GM19324 (cell line): ENCODE measurements around the gene ARHGAP45.
"Not testable (repeated sequence)": the region's sequence is repeated elsewhere in the genome, so short reads cannot be mapped to it uniquely, and the experiment has no call there.

Experiments used
- ATAC-seq: cut with Tn5 transposase; IDR thresholded peaks from one replicate; pipeline ENCODE4 v1.9.1; 2021; ENCODE audit warnings: mild to moderate bottlenecking, moderate library complexity; ENCODE audit not compliant: unreplicated experiment, low FRiP score

The ARHGAP45 gene

DNA sequence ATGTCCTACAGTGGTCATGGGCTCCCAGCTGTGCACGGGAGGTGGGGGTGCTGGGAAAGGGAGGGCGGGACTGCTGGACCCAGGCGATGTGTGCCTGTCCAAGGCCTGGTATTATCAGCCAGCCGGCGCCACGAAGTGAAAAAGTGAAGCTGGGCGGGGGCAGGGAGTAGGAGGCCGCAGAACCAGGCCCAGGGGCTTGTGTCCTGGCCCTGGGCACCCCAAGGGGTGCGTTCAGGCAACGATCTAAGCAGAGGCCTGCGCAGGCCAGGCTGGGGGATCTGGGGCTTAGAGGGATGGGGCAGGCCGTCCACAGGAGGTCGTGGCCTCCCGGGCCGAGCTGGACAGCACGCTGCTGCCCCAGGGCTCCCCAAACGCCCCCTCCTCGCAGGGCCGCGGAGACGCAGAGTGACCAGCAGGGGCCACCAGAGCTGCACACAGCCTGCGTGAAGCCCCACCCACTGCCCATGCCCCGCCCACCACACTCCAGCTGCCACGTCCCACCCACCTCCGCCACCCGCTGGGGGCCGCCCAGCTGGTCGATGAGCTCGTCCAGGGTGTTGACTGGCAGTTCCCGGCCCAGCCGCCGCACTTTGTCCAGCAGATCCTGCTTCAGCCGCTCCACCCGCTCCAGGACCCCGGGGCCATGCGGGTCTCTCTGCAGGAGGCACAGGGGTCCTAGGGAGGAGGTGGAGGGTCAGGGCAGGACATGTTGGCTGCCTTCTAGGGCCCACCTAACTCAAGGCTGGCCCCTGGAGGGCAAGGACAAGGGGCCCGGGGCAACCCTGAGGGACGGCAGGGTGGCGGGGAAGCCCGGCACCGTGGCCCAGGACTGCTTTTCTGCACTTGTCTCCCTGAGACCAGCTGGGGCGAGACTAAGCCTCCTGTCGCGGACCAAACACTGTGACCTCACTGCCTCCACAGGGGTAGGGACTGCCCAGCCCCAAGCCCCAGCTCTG is 46.3 kb downstream of the ARHGAP45 start:
- ATAC-seq, result no peak

DNA sequence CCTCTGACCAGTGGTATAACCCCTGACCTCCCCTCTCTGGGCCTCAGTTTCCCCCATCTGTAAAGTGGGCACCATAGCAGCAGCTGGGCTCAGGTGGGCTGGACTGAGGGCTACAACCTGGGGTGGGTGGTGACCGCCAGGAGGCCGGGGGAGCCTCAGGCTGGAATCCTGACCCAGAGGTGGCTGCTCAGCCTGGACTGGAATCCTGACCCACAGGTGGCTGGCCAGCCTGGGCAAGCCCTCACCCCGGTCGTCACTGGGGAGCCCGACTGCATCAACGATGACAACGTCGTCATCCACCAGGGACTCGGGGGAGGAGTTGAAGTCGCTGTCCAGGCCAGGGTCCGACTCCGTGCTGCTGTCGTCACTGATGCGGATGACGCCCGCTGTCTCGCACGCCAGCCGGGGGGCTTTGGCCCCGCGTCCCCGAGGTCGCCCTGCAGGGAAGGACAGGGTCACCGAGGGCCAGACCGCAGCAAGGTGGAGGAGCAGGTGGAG is 47.1 kb downstream of the ARHGAP45 start:
- ATAC-seq, result no peak

DNA sequence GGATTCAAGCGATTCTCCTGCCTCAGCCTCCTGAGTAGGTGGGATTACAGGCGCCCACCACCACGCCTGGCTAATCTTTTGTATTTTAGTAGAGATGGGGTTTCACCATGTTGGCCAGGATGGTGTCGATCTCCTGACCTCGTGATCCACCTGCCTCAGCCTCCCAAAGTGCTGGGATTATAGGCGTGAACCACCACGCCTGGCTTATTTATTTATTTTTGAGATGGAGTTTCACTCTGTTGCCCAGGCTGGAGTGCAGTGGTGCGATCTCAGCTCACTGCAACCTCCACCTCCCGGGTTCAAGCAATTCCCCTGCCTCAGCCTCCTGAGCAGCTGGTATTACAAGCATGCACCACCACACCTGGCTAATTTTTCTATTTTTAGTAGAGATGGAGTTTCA is 47.8 kb downstream of the ARHGAP45 start:
- not testable (repeated sequence) for ATAC-seq

DNA sequence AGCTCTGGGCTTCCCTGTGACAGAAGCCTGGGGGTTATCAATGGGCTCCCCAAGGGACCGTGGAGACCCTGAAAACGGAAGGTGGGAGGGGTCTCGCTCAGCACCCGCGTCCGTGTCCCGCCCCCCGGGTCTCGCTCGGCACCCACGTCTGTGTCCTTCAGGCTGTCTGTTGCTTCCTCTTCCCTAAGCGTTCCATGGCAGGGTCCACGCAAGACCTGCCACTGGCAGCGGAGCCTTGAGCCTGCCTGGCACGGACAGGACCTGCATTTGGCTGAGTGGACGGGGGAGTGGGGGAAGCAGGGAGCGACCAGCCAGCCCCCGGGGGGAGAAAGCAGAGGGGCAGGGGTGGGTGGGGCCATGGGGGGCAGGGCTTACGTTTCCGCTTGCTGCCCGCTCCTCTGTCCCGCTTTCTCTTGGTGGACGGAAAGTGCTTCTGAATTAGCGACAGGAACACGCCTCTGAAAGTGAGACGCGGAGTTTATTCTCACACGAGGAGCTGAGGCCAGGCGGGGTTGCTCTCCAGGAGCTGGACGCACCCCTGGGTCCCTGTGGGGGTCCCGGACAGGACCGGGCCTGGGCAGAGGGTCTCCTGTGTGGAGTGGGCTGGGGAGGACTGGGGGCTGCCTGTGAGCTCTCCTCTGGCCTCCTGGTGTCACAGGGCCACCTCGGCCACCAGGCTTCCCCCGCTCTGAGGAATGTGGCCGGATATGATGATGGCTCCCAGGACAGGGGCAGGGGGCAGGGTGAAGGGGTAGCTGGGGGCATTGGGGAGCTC is 48.9 kb downstream of the ARHGAP45 start:
- no peak for ATAC-seq

DNA sequence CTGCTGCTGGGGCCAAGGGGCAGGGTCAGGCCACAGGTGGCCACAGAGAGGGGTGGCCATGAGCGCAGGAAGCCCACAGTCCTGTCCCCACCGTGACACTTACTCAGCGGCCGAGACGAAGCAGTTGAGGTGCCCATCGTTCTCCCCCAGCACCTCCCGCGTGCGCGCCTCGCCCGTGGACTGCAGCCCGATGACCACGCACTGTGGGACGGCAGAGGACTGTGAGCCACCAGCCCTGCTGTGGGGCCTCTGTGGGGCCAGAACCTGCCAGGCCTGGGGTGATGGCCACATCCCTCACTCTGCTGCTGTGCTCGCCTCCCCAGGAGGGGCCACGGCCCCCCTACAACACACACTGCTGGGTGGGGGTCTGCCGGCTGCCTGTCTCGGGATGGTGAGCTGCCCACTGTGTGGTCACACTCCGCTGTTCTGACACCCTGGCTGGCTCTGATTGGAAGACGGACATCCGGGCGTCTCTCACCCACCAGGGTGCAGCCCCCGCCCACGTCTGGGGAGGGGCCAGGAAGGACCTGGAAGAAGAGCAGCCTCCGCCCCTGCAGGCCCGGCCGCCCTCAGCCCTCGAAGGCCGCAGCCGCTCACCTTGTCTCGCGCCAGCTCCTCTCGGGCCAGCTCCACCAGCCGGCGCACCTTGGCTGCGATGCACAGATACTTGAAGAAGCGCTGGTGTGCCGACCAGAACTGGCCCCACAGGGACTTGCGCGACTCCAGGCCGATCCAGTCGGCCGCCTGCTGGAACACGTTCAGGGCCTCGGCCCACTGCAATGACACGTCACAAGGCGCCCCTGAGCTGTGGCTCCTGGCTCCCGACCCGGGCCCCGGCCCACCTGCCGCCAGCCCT is 50.0 kb downstream of the ARHGAP45 start:
- ATAC-seq, result no peak

DNA sequence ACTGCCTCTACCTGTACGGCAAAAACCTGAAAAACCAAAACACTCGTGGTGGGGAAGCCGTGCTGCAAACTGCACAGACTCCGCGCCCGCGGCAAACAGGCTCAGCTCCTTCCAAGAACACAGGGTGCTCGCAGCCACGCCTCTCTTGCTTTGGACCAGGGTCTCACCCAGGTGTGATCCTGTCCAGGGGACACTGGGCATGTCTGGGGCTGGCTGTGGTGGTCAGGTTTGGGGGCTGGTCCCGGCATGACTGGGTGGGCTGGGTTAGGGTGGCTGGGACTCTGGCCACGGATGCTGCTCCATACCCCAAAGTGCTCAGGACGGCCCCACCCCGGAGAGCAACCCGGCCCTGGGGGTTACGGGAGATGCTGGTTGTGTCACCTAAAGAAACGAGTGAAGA is 50.7 kb downstream of the ARHGAP45 start:
- no peak for ATAC-seq

DNA sequence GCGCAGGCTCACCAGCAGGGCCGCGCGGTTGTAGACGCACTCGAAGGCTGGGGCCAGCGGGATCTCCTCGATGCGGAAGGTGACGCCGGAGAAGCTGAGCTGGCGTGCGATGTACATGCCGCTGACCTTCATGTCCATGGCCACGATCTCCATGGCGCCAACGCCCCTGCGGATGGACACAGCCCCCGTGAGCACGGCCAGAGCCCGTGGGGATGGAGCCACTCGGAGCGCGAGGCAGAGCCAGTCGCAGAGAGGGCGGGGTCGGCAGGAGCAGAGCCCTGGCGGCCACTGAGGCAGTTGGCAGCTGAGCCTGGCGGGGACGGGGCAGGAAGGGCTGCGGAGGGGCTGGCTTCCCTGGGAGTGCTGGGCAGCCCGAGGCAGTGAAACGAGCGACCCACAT is 52.0 kb downstream of the ARHGAP45 start:
- no peak for ATAC-seq

DNA sequence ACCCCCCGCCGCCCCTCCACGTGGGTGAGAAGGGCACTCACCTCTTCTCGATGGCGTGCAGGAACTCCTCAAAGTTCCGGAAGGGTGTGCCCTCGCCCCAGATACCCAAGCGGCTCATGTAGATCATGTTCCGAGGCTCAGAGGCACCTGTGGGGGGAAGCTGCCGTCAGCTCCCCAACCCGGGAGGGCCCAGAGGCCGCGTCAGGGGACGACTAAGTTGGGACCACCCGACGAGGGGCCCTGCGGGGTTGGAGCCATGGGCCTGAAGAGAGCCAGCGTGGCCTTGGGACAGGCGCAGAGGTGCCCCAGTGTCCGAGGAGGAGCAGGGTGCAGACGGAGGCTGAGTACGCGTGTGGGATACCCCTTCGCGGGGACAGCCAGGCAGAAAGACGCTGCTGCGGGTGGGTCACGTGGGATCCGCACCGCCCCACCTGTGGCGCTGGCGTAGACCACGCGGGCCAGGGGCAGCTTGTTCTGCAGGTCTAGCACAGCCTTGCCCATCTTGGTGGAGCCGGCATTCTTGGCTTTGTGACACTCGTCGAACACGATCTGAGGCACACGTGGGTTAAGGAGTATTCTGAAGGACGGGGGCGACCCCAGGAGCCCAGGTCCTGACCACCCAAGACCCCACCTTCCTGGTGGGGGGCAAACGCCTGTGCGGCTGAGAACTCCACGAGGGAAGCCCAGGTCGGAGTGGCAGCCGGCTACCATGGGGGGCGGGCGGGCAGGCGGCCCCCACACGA is 52.7 kb downstream of the ARHGAP45 start:
- no peak for ATAC-seq

DNA sequence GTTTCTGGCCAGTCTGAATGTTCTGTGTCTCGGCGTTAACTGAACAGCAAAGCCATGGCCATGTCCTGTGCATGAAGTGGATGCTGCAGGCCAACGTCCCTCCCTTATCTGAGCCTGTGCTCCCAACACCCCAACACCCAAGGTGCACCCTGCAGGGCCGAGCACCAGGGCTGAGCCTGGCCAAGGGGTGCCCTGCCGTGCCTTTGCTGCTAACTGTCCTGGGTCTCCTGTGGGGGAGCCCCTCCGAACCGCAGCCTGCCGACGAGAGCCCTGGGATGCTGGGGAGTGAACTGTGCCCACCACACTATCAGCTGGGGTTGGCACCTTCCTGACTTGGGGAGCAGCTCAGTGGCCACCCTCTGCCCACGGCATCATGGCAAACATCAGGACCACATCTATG is 54.4 kb downstream of the ARHGAP45 start:
- ATAC-seq, result no peak

DNA sequence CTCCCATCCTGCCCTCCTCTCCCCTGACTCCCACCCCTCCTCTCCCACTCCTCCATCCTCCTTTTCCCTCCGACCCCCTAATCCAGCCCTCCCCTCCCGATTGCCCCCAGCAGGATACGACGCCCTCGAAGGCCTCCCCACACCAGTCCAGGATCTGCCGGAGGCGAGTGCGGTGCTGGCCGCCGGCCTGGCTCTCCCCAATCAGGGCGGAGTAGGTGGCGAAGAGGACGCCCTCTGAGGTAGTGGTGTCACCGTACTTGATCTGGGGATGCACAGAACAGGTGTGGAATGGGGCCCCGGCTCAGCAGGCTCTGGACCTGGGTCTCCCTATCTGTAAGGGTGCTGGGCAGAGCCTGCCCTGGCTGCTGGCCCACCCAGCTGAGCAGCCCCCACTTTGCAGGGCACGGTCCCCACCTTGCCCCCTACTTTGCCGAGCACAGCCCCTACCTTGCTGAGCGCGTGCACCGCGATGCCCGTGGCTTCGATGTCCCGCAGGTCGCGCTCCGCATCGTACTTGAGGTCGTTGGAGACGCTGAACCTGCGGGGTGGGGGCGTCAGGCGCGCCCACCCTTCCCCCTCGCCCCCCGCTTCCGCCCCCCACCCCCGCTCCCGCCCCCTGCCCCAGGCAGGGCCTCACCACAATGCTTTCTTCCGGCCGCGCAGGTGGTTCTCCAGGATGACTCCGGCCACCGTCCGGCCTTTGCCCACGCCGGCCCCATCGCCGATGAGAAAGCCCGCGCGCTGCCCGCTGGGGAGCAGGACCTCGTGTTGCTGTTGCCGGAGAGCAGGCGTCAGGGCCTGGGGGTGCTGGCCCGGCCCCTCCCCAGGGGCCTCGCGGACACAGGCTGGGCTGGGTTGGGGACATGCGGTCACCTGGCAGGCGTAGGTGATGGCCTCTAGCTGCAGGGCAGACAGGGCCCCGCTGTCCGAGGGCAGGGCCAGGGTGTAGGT is 55.3 kb downstream of the ARHGAP45 start:
- ATAC-seq, result no peak

DNA sequence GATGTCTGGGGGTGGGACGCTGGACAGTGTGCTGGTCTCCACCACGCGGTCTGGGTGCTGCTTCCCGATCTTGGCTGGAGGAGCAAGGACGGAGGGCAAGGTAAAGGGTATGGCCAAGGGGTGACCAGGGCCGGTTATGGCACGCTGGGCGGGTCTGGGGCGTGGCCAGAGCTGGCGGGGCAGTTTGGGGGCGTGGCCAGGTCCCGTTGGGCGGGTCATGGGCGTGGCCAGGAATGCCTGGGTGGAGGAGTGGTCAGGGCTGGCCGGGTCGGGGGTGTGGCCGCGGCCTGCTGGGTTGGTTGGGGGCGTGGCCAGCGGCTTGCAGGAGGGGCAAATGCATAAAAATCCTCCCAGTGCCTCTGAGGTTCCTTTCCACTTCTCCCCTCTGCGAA is 56.0 kb downstream of the ARHGAP45 start:
- ATAC-seq, result no peak

DNA sequence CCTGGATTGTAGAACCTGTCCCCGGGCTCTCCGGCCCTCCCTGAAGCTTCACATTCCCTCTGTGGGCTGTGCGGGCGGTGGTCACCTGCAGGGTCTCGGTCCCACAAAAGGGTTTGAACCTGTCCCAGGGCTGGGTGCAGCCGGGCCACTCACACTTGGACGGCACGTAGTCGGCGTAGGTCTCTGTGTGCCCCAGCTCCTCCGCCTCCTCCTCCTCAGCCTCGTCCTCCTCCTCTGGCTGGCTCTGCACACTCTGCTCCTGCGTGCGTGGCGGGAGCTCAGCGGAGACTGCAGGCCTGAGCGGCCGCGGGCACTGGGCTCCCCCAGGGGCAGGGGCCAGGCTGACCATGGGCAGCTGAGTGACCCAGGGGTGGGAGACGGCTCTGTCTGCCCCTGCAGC is 56.4 kb downstream of the ARHGAP45 start:
- no peak for ATAC-seq

DNA sequence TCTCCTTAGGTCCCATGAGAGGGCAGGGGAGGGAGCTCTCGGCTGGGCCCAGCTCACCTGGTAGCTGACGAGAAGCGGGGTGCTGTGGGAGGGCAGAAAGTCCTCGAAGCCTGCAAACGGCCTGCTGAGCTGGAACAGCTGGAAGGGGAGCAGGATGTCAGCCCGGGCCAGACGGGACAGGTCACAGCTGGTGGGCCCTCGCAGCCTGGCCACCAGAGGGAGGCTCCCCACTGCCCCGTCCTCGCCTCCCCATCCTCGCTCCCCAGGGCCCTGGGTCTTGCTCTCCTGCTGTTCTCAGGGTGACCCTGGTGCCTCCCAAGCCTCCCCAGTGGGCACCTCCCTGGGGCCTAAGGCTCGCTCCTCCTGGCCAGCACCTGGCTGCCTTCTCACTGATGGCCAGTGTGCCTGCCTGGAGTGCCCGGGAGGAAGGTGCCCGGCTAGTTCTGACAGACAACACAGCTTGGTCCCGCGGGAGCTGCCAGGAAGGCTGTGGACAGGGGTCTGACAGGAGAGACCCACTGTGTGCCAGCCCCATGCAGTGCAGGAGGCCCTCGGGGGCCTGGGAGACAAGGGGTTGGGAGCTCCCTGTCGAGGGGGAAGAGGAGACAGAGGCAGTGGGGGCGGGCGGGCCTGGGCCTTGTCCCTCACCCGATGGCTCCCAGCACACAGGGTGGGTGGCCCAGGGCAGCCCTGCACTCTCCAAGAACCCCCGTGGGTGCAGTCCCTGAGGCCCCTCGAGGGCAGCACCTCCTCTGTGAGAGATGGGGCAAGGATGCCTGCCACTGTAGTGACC is 57.1 kb downstream of the ARHGAP45 start:
- no peak for ATAC-seq

DNA sequence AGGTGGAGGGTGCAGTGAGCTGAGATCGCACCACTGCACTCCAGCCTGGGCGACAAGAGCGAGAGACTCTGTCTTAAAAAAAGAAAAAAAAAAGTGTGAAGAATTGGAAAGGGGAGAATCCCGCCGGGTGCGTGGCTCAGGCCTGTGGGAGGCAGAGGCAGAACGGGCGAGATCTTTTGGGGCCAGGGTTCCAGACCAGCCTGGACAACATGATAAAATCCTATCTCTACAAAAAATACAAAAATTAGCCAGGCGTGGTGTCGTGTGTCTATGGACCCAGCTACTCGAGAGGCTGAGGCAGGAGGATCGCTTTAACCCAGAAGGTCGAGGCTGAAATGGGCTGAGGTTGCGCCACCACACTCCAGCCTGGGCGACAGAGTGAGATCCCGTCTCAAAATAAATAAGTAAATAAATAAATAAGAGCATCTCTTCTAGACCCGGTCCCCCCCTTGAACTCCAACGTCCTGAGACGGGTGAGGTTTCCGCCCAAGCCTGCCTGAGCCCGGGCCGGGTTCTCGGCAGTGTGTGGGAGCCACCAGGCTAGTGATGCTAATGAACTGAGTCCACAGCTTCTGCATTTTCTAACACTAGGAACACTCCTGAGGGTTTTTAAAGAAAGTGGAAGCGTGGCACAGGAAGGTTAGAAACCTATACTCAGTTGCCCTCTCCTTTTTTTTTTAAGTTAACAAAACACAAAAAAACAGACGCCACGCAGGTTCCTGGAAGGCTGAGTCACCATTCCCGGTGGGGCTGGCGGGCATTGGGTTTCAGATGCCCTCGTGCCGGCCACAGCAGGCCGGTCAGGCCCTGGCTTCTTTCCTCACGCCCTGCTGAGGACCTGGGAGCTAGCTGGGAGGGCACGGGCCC is 58.9 kb downstream of the ARHGAP45 start:
- no peak for ATAC-seq

DNA sequence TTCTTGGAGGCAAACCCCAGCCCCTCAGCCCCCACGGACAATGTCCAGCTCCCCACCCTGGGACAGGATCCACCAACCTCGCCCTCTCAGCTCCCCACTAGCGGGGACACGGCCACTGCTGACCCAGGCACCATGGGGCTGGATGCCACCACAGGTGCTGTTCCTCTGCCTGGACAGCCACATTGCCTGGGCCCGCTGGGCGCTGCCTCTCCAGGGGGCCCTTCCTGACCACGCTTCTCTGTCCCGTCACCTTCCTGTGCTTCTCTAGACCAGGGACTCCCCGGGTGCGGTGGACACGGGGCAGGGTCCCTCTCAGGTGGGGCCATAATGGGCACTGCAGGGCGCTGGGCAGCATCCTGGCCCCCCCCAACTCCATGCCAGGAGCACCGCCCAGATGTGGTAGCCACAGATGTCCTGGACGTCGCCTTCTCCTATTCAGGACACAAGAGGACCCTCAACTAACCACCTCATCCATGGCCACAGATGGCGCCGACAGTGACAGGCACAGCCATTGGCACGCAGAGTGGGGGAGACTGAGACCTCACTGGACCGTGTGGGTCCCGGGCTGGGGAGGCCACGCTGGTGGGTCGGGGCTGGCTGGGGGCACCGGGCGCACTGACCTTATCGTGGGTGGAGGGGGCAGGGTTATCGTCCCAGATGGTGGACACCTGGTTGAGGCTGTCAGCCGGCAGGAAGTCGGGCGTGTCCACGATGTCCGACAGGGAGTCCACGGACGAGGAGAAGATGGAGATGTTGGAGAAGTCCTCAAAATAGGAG is 60.2 kb downstream of the ARHGAP45 start:
- no peak for ATAC-seq

DNA sequence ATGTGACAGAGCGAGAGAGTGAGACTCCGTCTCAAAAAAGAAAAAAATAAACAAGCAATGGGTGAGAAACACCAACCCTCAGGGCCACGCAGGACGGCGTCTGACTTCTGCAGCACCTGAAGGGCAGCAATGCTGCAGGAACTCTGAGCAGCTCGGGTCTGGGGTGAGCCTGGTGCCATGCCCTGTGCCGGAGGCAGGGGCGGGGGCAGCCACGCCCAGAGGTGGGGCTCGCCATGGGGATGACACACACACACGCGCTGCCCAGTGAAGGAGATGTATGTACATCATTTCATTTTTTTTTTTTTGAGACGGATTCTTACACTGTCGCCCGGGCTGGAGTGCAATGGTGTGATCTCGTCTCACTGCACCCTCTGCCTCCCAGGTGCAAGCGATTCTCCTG is 61.1 kb downstream of the ARHGAP45 start:
- no peak for ATAC-seq
